Body of pancreas (tissue), 4 donors: ENCODE measurements around the gene CLDN4. TPM values are rescaled to one million over a fixed set of nuclear protein-coding genes. Genes with fewer than 3 reads are reported as not detected.

Experiments used
- ATAC-seq: fragments of 150-250 bp; one replicate; pipeline ENCODE4 v1.9.1; 2016
- DNase-seq, 4 donors: peaks; one replicate each; pipeline ENCODE4 v3.0.0-alpha.2; 2019
- H3K27ac ChIP-seq, 4 donors: fragments of 200-600 bp; sonication (generic); 1 replicate in 3 of 4; 2 replicates in 1 of 4; pipeline versions ENCODE4 v1.5.1 to v1.6.1; 2016 to 2019; ENCODE audit warnings: mild to moderate bottlenecking in 1 of 4, mixed read lengths in 1 of 4, moderate library complexity in 1 of 4
- H3K27me3 ChIP-seq, 2 donors: fragments of 200-600 bp; sonication (generic); one replicate each; pipeline ENCODE4 v1.6.0; 2016; ENCODE audit warnings: mild to moderate bottlenecking in 1 of 2
- H3K36me3 ChIP-seq, 2 donors: fragments of 200-600 bp; sonication (generic); replicated peaks in 1 of 2; 2 replicates each; pipeline ENCODE4 v1.5.1; 2016; ENCODE audit warnings: low read depth in 2 of 2; ENCODE audit not compliant: insufficient read depth in 1 of 2
- H3K4me1 ChIP-seq: fragments of 200-600 bp; sonication (generic); one replicate; pipeline ENCODE4 v1.6.0; 2016
- H3K4me3 ChIP-seq, 2 donors: fragments of 200-600 bp; sonication (generic); 1 replicate in 1 of 2; 2 replicates in 1 of 2; pipeline ENCODE4 v1.5.1; 2016 to 2019
- H3K9me3 ChIP-seq, 3 donors: fragments of 200-600 bp; sonication (generic); 1 replicate in 2 of 3; 2 replicates in 1 of 3; pipeline ENCODE4 v1.5.1; 2016
- CTCF ChIP-seq, 7 experiments: fragments of 450-650 bp in 4 of 7; fragments of 200-600 bp in 3 of 7; sonication (generic) in 3 of 7; IDR thresholded peaks; one replicate each; pipeline ENCODE4 v1.5.1; 2016 to 2019; ENCODE audit warnings: antibody characterized with exemption in 7 of 7
- POLR2A ChIP-seq, 3 donors: fragments of 450-650 bp; IDR thresholded peaks; one replicate each; pipeline ENCODE4 v1.6.1; 2016; ENCODE audit warnings: antibody characterized with exemption in 3 of 3, mild to moderate bottlenecking in 2 of 3
- WGBS, 2 donors: methylation state at CpG; one replicate each; pipeline ENCODE4 v1.1.5; 2017; 5-methylcytosine and 5-hydroxymethylcytosine counted together
- intact Hi-C: fragments of 100-400 bp; cut with DNase I; formaldehyde crosslinking; loops from one replicate; pipeline ENCODE4 v1.15.1; 2023
- total RNA-seq, 2 donors: library from RNA; depleted of rRNA; stranded (reverse); fragments of >200 nt; gene quantifications; one replicate each; pipeline ENCODE4 v1.1.0, GENCODE V29; 2016

The CLDN4 gene
- total RNA-seq, 2 donors from 2014 or later, result 65.6 to 76.8 TPM

- Histone ChIP-seq H3K4me3 (no peak within 1 kb of the TSS), H3K27ac (no peak within 1 kb of the TSS), H3K4me1 (peaks cover 2% of the 10 kb centered on the region), H3K9me3 (no peaks in the 10 kb centered on the region), H3K36me3 (no peaks in the 10 kb centered on the region), H3K27me3 (no peaks in the 10 kb centered on the region)
- intact Hi-C loops, result loop anchor here (10.0 kb wide), 1 partner anchor 256 kb away; no protein-coding TSS in a partner anchor
- ATAC-seq, result no peak
- 83 to 94% methylated on average over 7 to 11 of the region's 11 CpGs for WGBS, 2 donors
- TF ChIP-seq POLR2A (IDR thresholded peaks at IDR 0.05) (no peak), CTCF (IDR thresholded peaks at IDR 0.05) (no peak)
- DNase-seq, result no peak
Observed at GRCh38 chr7:73860859-73861258, 30.1 kb downstream of the CLDN4 start, which contains the start of gene TMEM270. TSS of gene TMEM270 (plus strand) at chr7:73861159. CDS start at chr7:73861195, 36 bp downstream.

- TF ChIP-seq CTCF (IDR thresholded peaks at IDR 0.05) (no peak), POLR2A (IDR thresholded peaks at IDR 0.05) (no peak)
- intact Hi-C loops, result loop anchor here (10.0 kb wide), 1 partner anchor 257 kb away; no protein-coding TSS in a partner anchor
- Histone ChIP-seq H3K27me3 (no peaks in the 10 kb centered on the region), H3K27ac (no peak overlapping the region), H3K36me3 (no peaks in the 10 kb centered on the region), H3K9me3 (no peaks in the 10 kb centered on the region), H3K4me3 (no peak overlapping the region), H3K4me1 (no peaks in the 10 kb centered on the region)
- ATAC-seq (no peak), DNase-seq (no peak)
- 91% methylated on average over 12 of the region's 12 CpGs for WGBS, 2 donors
Observed at GRCh38 chr7:73861305-73861704, 30.5 kb downstream of the CLDN4 start.

- H3K4me1 ChIP-seq, result peaks cover 6% of the 10 kb centered on the region
- 66 to 72% methylated on average over 3 to 8 of the region's 8 CpGs for WGBS, 2 donors
- intact Hi-C loops, result loop anchor here (5.0 to 10.0 kb wide), 2 partner anchors 260 to 337 kb away; no protein-coding TSS in a partner anchor
- H3K36me3 ChIP-seq, result no peaks in the 10 kb centered on the region
- DNase-seq (no peak), ATAC-seq (no peak)
- H3K4me3 ChIP-seq, result no peak overlapping the region
- no peak for TF ChIP-seq CTCF (IDR thresholded peaks at IDR 0.05)
- no peak for TF ChIP-seq POLR2A (IDR thresholded peaks at IDR 0.05)
- no peaks in the 10 kb centered on the region for H3K9me3 ChIP-seq
- no peak overlapping the region for H3K27ac ChIP-seq
- no peaks in the 10 kb centered on the region for H3K27me3 ChIP-seq
Observed at GRCh38 chr7:73864981-73865711, 34.4 kb downstream of the CLDN4 start.

- intact Hi-C loops, result loop anchor here (5.0 to 10.0 kb wide), 2 partner anchors 261 to 336 kb away; no protein-coding TSS in a partner anchor
- TF ChIP-seq POLR2A (IDR thresholded peaks at IDR 0.05), result no peak
- TF ChIP-seq CTCF (IDR thresholded peaks at IDR 0.05), result peak in 6 of 7 experiments; percentile 46 to 72 (median 60)
- Histone ChIP-seq H3K27me3 (no peaks in the 10 kb centered on the region), H3K4me3 (no peak overlapping the region), H3K4me1 (peaks cover 8% of the 10 kb centered on the region), H3K27ac (no peak overlapping the region), H3K36me3 (no peaks in the 10 kb centered on the region), H3K9me3 (no peaks in the 10 kb centered on the region)
- peak; percentile 72 for ATAC-seq
- DNase-seq, result peak; percentile 47 to 68 (median 53)
- WGBS, 2 donors, result 59 to 62% methylated on average over 4 to 6 of the region's 6 CpGs
Observed at GRCh38 chr7:73865738-73866445, 35.1 kb downstream of the CLDN4 start.
